ENCODE measurements around the gene CAVIN1.
"Not testable (repeated sequence)": the region's sequence is repeated elsewhere in the genome, so short reads cannot be mapped to it uniquely, and the experiment has no call there.

Gene CAVIN1

GRCh38 chr17:42429726-42430447 is 6.8 kb upstream of the CAVIN1 start:
- DNase-seq (ENCODE audit: low spot score), result no peak

- peak; percentile 93 for DNase-seq (ENCODE audit: low spot score)
Measured at GRCh38 chr17:42428141-42428944, 5.3 kb upstream of the CAVIN1 start.

- DNase-seq (ENCODE audit: low spot score), result no peak
Measured at GRCh38 chr17:42424991-42425610, 2.0 kb upstream of the CAVIN1 start.

- no peak for DNase-seq (ENCODE audit: low spot score)
Measured at GRCh38 chr17:42423766-42424165, 710 bp upstream of the CAVIN1 start.

GRCh38 chr17:42422412-42422957 is 571 bp downstream of the CAVIN1 start:
- no peak for DNase-seq (ENCODE audit: low spot score)

GRCh38 chr17:42421507-42422338 is 1.3 kb downstream of the CAVIN1 start:
- DNase-seq (ENCODE audit: low spot score), result no peak

GRCh38 chr17:42421136-42421506 is 1.9 kb downstream of the CAVIN1 start:
- no peak for DNase-seq (ENCODE audit: low spot score)

- DNase-seq (ENCODE audit: low spot score), result not testable (repeated sequence)
Measured at GRCh38 chr17:42417981-42418380, 5.1 kb downstream of the CAVIN1 start.

- no peak for DNase-seq (ENCODE audit: low spot score)
Measured at GRCh38 chr17:42414704-42415409, 8.2 kb downstream of the CAVIN1 start.

GRCh38 chr17:42413464-42414040 is 9.5 kb downstream of the CAVIN1 start:
- no peak for DNase-seq (ENCODE audit: low spot score)

- DNase-seq (ENCODE audit: low spot score), result no peak
Measured at GRCh38 chr17:42411905-42412679, 11.0 kb downstream of the CAVIN1 start.

- DNase-seq (ENCODE audit: low spot score), result no peak
Measured at GRCh38 chr17:42411361-42411760, 11.7 kb downstream of the CAVIN1 start.

- DNase-seq (ENCODE audit: low spot score), result no peak
Measured at GRCh38 chr17:42410319-42410685, 12.8 kb downstream of the CAVIN1 start.

GRCh38 chr17:42409523-42410318 is 13.3 kb downstream of the CAVIN1 start:
- DNase-seq (ENCODE audit: low spot score), result no peak

- DNase-seq (ENCODE audit: low spot score), result peak; percentile 97
Measured at GRCh38 chr17:42408061-42408460, 15.0 kb downstream of the CAVIN1 start.

- peak; percentile 92 for DNase-seq (ENCODE audit: low spot score)
Measured at GRCh38 chr17:42407289-42407836, 15.7 kb downstream of the CAVIN1 start.

- DNase-seq (ENCODE audit: low spot score), result no peak
Measured at GRCh38 chr17:42406615-42407288, 16.3 kb downstream of the CAVIN1 start.

GRCh38 chr17:42405963-42406495 is 17.0 kb downstream of the CAVIN1 start:
- DNase-seq (ENCODE audit: low spot score), result peak; percentile 75

Data from pons (tissue), 1 donor.